HG02571 (cell line): ENCODE measurements around the gene GPX1.
"Not testable (repeated sequence)": the region's sequence is repeated elsewhere in the genome, so short reads cannot be mapped to it uniquely, and the experiment has no call there.

Experiments
- ATAC-seq: cut with Tn5 transposase; IDR thresholded peaks from one replicate; pipeline ENCODE4 v1.9.1; 2021; ENCODE audit warnings: mild to moderate bottlenecking, moderate library complexity; ENCODE audit not compliant: unreplicated experiment

The GPX1 gene

DNA sequence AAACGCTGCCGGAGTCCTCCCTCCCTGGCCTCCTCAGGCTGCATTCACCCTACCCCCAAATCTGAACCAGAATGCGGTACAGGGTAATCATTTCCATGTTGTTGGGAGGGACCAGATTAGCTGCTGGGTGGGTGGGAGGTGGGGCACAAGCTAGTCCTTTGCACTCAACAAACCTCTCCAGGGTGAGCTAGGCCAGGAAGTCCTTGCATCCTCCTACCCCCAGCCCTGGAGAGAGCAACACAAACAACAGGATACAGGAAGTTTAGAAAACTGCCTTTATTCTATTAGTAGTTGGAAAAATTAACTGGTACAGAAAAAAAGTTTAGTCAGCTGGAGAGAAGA lies 702 bp upstream of the GPX1 start:
- no peak for ATAC-seq

DNA sequence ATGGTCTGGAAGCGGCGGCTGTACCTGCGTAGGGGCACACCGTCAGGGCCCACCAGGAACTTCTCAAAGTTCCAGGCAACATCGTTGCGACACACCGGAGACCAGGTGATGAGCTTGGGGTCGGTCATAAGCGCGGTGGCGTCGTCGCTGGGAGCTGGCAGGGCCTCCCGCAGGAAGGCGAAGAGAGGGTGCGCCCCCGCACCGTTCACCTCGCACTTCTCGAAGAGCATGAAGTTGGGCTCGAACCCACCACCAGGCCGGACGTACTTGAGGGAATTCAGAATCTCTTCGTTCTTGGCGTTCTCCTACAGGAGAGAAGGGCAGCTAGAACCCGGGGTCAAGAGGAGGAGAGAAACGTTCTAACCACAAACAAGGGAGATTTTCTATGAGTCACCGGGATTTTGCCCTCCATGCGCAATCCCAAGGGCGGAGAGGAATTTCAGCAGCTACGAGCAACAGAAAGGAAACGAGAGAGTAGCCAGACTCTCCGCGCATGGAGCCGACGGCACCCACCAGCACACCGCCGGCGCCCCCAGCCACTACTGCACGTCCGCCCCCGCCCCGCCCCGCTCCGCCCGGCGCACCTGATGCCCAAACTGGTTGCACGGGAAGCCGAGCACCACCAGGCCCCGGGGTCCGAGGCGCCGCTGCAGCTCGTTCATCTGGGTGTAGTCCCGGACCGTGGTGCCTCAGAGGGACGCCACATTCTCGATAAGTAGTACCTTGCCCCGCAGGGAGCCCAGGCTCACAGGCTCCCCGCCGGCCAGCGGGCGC lies 523 bp downstream of the GPX1 start:
- ATAC-seq = peak; percentile 29

DNA sequence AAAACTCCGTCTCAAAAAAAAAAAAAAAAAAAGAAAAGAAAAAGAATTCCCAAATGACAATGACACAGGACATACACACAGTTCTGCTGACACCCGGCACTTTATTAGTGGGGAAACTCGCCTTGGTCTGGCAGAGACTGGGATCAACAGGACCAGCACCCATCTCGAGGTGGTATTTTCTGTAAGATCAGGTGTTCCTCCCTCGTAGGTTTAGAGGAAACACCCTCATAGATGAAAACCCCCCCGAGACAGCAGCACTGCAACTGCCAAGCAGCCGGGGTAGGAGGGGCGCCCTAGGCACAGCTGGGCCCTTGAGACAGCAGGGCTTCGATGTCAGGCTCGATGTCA lies 1.1 kb downstream of the GPX1 start:
- ATAC-seq = not testable (repeated sequence)

DNA sequence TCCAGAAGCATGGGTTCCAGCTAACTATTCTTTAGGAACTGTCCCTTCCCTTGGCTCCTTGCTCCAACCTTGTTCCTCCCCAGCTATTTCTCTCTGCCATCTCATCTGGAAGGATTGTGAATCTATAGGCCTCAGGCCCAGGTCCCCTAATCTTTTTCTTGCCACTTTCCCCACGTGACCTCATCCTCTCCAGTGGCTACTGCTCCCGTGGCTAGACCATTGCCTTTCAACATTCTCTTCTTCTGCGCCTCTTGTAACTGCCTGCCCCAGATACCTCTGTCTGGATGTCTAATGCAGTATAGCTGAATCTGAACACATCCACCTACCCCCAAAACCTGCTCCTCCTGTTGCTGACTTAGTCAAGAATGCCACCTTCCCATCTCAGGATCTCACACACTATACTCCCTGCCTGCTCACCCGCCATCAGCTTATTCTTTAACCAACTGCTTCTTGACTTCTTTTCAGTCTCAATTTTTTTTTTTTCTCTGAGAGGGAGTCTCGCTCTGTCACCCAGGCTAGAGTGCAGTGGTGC lies 5.2 kb downstream of the GPX1 start:
- no peak for ATAC-seq

- ATAC-seq = no peak
Observed at GRCh38 chr3:49352281-49352680, 5.9 kb downstream of the GPX1 start.

DNA sequence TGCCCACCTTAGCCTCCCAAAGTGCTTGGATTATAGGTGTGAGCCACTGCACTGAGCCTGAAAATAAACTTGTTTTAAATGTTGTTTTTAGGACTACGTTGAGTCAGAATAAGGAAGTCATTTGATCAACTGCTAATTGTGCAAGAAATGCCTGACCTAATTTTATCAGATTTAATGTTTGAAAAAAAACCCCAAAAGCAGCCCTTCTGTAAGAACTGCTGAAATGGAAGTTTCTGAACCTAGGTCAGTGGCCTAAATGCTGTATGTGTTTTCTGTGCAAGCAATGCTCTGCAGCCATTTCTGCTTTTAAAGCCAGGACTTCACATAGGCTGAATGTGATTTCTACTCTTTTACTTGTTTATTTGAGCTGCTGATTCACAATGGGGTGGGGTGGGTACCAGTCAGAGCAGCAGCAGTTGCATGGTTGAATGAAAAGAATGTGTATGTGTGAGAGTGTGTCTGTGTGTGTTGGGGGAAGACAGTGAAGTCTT lies 6.6 kb downstream of the GPX1 start:
- no peak for ATAC-seq

GRCh38 chr3:49349348-49350114 lies 8.6 kb downstream of the GPX1 start:
- ATAC-seq = no peak

- ATAC-seq = not testable (repeated sequence)
Observed at GRCh38 chr3:49348361-49348760, 9.8 kb downstream of the GPX1 start.

DNA sequence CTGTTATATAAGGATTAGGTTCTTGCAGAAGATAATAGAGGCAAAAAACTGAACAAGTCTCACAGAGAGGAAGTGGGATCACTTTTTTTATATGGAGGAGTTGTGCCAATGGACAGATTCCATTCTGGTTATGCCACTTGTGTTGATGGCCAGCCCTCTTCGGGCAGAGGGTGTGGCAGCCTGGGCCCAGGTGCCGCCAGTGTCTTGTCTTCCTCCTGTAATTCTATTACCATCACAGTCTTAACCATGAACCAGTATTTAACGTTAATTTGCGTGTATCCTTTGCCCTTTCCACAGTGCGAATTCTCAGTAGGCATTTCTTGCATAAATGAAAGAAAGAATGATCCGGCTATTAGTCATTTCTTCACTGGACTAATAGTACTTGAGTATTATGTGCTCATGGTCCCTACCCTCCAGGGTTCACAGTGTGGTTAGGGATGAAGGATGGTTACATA lies 11.3 kb downstream of the GPX1 start:
- no peak for ATAC-seq

DNA sequence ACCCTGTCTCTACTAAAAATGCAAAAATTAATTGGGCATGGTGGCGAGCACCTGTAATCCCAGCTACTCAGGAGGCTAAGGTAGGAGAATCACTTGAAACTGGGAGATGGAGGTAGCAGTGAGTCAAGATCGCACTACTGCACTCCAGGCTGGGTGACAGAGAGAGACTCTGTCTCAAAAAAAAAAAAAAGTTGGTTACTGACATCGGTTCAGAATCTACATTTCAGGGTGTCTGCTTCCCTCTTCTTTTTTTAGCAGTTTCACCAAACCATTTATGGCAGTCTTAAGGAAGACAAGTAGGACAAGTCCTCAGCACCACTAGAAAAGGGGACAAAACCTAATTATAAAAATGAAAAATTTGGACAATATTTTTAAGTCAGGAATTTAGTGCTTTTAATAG lies 15.0 kb downstream of the GPX1 start:
- no peak for ATAC-seq

- no peak for ATAC-seq
Observed at GRCh38 chr3:49341996-49342395, 16.2 kb downstream of the GPX1 start.

- ATAC-seq = peak; percentile 82
Observed at GRCh38 chr3:49339941-49340800, 18.0 kb downstream of the GPX1 start, which contains the start of gene USP4. Gene USP4, minus strand, starts transcription at chr3:49340053. Its CDS starts 29 bp downstream, at chr3:49340024.

DNA sequence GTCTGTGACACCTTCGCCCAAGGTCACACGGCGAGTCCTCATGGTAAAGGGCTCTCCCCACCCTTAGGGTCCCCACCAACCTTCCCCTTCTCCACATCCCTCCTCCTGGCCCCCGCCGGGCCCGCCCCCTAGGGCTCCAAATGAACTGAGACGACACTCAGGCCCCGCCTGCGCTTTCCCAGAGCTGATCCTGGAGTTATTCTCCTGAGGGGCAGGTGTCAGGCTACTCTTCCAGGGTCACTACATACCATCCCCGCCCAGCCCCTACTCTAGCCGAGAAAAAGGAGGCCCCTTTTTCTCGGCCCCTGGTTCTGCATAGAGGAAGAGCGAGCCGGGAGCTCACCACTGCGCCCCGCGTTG lies 18.6 kb downstream of the GPX1 start:
- ATAC-seq = no peak

DNA sequence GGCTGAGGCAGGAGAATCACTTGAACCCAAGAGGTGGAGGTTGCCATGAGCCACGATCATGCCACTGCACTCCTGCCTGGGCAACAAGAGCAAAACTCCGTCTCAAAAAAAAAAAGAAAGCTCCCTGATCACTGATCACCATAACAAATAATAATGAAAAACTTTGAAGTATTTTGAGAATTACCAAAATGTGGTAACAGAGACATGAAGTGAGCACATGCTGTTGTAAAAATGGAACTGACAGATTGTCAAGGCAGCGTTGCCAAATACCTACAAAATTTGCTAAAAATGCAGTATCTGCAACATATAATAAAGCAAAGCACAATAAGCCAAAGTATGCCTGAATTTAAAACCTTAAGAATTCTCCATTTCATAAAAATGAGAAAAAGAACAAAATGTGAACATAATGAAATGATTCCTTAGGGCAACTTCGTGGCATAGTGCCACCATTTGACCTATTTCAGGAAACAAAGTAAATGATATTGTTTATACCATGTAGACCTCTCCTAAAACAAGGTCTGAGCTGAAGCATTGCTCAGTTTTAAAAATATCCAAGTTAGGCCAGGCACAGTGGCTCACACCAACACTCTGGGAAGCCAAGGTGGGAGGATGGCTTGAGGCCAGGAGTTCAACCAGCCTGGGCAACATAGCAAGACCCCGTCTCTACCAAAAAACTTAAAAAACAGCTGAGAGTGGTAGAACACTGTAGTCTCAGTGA lies 24.1 kb downstream of the GPX1 start:
- no peak for ATAC-seq

GRCh38 chr3:49333091-49333490 lies 25.1 kb downstream of the GPX1 start:
- no peak for ATAC-seq

- ATAC-seq = no peak
Observed at GRCh38 chr3:49329186-49329585, 29.0 kb downstream of the GPX1 start.

DNA sequence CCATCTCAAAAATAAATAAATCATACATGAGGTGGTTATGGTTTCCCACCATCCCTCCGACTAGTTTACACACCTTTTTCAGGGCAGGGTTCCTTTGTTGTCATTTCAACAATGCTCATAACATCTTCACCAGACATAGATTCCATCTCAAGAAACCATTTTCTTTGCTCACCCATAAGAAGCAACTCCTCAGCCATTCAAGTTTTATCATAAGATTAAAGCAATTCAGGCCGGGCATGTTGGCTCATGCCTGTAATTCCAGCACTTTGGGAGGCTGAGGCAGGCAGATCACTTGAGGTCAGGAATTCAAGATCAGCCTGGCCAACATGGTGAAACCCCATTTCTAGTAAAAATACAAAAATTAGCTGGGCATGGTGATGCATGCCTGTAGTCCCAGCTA lies 29.8 kb downstream of the GPX1 start:
- not testable (repeated sequence) for ATAC-seq

GRCh38 chr3:49327485-49327884 lies 30.7 kb downstream of the GPX1 start:
- ATAC-seq = no peak

DNA sequence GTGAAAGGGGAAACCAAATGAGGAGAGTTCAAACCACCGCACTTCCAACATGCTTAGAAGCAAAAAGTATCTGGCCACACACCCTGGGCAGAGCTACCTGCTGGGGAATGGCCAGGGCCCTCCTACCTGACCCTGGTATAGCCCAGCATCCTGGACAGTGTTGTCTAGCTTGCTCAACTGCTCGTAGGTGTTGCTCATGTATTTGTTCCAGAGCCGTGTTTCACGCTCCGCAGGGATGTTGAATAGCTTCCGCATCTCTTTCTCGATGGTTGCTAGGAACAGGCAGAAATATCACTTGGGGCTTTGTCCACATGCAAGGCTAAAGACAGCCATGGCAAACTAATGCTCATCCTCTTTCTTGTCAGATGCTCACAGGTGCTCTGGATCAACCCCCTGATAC lies 33.4 kb downstream of the GPX1 start:
- ATAC-seq = no peak

DNA sequence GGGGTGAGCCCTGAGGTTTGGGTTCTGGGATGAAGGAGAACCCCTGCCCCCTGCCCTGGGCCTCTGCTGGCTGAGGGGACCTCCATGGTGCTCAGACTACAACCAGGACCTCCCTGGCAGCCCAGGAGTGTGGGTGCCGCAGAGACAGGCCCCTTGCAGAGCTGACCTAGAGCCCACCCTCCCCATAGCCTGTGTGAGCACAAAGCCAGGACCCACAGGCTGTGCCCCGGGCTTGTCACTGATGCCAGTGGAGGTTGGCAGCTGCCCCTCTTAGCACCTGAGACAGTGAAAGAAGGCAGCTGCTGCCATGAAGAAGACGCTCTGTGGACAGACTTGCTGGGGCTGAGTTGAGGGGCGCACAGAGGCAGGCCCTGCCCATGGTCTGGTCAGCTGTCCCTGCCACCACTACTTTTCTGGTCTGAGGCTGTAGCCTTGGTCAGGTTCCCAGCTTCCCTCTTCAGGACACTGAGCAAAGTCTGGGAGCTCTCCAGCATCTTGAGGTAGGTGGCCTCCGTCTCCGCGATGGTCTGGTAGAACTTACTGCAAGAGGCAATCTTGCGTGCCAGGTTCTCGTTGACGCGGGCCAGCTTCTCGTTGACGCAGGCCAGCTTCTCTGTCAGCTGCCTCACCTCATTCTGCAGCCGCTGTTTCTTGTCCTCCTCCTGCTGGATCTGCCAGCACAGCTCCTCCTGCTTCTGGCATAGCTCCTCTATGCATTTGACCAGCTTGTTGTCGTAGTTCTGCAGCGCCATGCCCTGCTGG lies 41.3 kb downstream of the GPX1 start:
- no peak for ATAC-seq
